Mesothelial cell of epicardium (in vitro differentiated cells): ENCODE results near the gene TMSB10. TPM values are rescaled to one million over a fixed set of nuclear protein-coding genes. Genes with fewer than 3 reads are reported as not detected.

ENCODE experiments used
- DNase-seq, 2 experiments: peaks; one replicate each; pipeline ENCODE4 v3.0.0; 2021; ENCODE audit warnings: low spot score in 2 of 2; ENCODE audit not compliant: unreplicated experiment in 2 of 2
- H3K27ac Mint-ChIP-seq: 2 replicates; pipeline ENCODE4 v1.8.0; 2021; ENCODE audit warnings: mixed read lengths
- H3K27me3 Mint-ChIP-seq: 2 replicates; pipeline ENCODE4 v1.8.0; 2021; ENCODE audit warnings: low read depth, mixed read lengths
- H3K36me3 Mint-ChIP-seq: 2 replicates; pipeline ENCODE4 v1.8.0; 2021; ENCODE audit warnings: mixed read lengths
- H3K4me1 Mint-ChIP-seq: 2 replicates; pipeline ENCODE4 v1.8.0; 2021; ENCODE audit warnings: mixed read lengths
- H3K4me3 Mint-ChIP-seq: 2 replicates; pipeline ENCODE4 v1.8.0; 2021; ENCODE audit warnings: mild to moderate bottlenecking, moderate library complexity, mixed read lengths
- H3K9me3 Mint-ChIP-seq: 2 replicates; pipeline ENCODE4 v1.8.0; 2021; ENCODE audit warnings: mixed read lengths
- CTCF ChIP-seq: fragments of 200-600 bp; sonication (generic); IDR thresholded peaks from one replicate; pipeline ENCODE4 v1.5.0; 2021; ENCODE audit warnings: antibody characterized with exemption; ENCODE audit not compliant: unreplicated experiment
- total RNA-seq: library from RNA; stranded (reverse); gene quantifications from 3 replicates; pipeline ENCODE4 v1.2.1, GENCODE V29; 2021

The TMSB10 gene
- total RNA-seq, 1 donor from 2014 or later, result 1,289 TPM

GRCh38 chr2:84881581-84882413 lies 23.7 kb upstream of the TMSB10 start:
- H3K4me1 Mint-ChIP-seq, result peaks cover 22% of the 10 kb centered on the region
- no peak overlapping the region for H3K27ac Mint-ChIP-seq
- peaks cover 87% of the 10 kb centered on the region for H3K27me3 Mint-ChIP-seq
- DNase-seq, result peak in 1 of 2 experiments; percentile 76
- H3K36me3 Mint-ChIP-seq, result no peaks in the 10 kb centered on the region
- peak; percentile 66 for TF ChIP-seq CTCF
- H3K9me3 Mint-ChIP-seq, result no peaks in the 10 kb centered on the region
- peak overlapping the region; percentile 65 for H3K4me3 Mint-ChIP-seq

- H3K27me3 Mint-ChIP-seq, result peaks cover 83% of the 10 kb centered on the region
Observed at GRCh38 chr2:84882414-84882738, 23.1 kb upstream of the TMSB10 start.

GRCh38 chr2:84882775-84883550 lies 22.5 kb upstream of the TMSB10 start:
- H3K36me3 Mint-ChIP-seq, result no peaks in the 10 kb centered on the region
- DNase-seq, result no peak
- no peaks in the 10 kb centered on the region for H3K9me3 Mint-ChIP-seq
- TF ChIP-seq CTCF, result no peak
- H3K4me1 Mint-ChIP-seq, result peaks cover 22% of the 10 kb centered on the region
- peak overlapping the region; percentile 65 for H3K4me3 Mint-ChIP-seq
- H3K27me3 Mint-ChIP-seq, result peaks cover 77% of the 10 kb centered on the region
- no peak overlapping the region for H3K27ac Mint-ChIP-seq

More at GRCh38 chr2:84882414-84882738, 23.1 kb upstream of the TMSB10 start:
- H3K4me1 Mint-ChIP-seq, result peaks cover 22% of the 10 kb centered on the region
- DNase-seq, result no peak
- no peak overlapping the region for H3K27ac Mint-ChIP-seq
- no peaks in the 10 kb centered on the region for H3K9me3 Mint-ChIP-seq
- no peak for TF ChIP-seq CTCF
- H3K36me3 Mint-ChIP-seq, result no peaks in the 10 kb centered on the region
- H3K4me3 Mint-ChIP-seq, result peak overlapping the region; percentile 65

GRCh38 chr2:84884449-84884848 lies 21.0 kb upstream of the TMSB10 start:
- no peak for TF ChIP-seq CTCF
- peaks cover 62% of the 10 kb centered on the region for H3K27me3 Mint-ChIP-seq
- no peak overlapping the region for H3K27ac Mint-ChIP-seq
- no peaks in the 10 kb centered on the region for H3K9me3 Mint-ChIP-seq
- no peak for DNase-seq
- H3K4me1 Mint-ChIP-seq, result peaks cover 29% of the 10 kb centered on the region
- H3K4me3 Mint-ChIP-seq, result no peak overlapping the region
- H3K36me3 Mint-ChIP-seq, result no peaks in the 10 kb centered on the region

GRCh38 chr2:84885111-84885510 lies 20.3 kb upstream of the TMSB10 start:
- no peak for TF ChIP-seq CTCF
- H3K27ac Mint-ChIP-seq, result no peak overlapping the region
- H3K27me3 Mint-ChIP-seq, result peaks cover 56% of the 10 kb centered on the region
- no peaks in the 10 kb centered on the region for H3K36me3 Mint-ChIP-seq
- no peaks in the 10 kb centered on the region for H3K9me3 Mint-ChIP-seq
- no peak for DNase-seq
- H3K4me1 Mint-ChIP-seq, result peaks cover 27% of the 10 kb centered on the region
- H3K4me3 Mint-ChIP-seq, result no peak overlapping the region
